Measurements from ENCODE around the gene PDS5B.

PDS5B gene

DNA sequence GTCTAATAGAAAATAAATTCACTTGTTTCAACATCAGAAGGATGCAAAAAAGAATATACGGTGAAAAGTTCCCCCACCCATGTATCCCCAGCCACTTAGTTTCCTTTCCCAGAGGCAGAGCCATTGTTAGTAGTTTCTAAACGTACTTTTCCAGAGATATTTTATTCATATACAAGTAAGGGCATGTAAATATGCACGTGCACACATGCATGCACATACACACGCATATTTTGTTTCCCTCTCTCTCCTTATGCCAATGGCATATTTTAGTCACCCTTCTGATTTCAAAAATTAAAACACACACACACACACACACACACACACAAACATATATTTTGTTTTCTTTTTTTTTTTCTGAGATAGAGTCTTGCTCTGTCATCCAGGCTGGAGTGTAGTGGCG is 147.4 kb downstream of the PDS5B start:
- DNase-seq, result no peak

DNA sequence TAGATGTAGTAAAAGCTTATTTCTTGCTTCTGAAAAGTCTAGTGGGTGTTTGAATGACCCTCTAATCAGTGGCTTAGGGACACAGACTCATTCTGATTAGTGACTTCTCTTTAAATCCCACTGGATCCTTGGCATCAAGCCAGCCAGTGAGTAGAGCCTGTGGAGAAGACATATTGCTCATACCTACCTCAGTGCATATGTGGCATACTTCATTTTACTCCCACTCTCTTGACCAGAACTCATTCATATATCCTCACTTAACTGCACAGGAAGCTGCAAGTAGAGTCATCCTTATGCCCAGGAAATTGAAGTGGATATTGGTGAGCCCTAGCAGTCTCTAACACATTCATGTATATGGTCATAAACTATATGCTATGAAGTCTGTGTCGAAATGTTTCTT is 148.3 kb downstream of the PDS5B start:
- no peak for DNase-seq

DNA sequence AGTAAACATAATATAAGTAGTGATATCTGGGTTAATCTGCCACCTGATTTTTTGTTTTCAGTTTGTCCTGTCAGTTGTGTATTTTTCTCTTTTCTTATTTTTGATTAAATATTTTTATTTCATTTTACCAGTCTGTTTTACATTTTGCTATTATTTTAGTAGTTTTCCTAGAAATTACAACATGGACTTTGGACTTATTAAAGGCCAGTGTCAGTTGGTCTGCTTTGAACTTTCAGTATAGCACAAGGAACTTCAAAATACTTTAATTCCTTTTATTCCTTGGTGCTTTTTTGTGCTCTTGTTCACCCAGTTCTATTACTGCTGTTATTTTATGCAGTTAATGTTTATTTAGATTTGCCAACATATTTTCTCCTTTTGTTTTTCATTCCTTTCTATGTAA is 149.6 kb downstream of the PDS5B start:
- no peak for DNase-seq

DNA sequence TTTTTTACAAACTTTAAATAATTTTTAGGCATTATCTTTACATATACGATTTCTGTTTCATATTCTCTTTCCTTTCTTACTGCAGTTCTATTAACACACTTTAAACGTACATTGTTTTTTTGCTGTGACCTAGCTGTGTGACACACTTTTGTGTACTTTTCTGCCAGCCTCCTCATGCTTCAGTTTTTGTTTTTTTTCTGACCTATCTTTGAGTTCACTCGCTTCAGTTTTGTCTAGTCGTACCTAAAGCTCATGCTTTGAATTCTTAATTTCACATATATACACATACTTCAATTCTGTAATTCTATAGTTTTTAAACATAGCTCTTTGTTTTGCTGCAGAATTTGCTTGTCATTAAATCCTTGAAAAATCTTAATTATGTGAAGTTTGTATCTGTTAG is 150.4 kb downstream of the PDS5B start:
- peak in 1 of 2 donors; percentile 12 for DNase-seq

DNA sequence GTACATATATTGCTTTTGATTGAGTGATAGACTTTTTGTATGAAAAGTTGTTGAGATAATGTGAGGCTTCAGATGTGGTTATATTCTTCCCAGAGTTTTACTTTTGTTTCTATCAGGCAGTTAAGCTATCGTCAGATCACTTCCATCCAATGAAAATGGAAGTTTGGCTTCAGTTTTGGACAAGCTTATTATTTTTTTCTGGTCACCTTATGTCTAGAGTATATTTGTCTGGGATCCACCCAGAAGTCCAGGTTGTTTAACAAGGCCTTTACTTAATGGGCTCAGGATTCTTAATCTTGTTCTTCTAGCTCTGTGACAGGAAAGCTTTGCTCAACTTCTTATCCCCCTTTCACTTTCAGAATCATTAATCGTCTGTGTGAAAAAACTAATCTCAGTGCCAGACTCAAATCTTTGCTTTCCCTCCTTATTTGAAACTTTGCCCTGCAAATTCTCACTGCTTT is 150.9 kb downstream of the PDS5B start:
- DNase-seq, result peak in 1 of 2 donors; percentile 55

DNA sequence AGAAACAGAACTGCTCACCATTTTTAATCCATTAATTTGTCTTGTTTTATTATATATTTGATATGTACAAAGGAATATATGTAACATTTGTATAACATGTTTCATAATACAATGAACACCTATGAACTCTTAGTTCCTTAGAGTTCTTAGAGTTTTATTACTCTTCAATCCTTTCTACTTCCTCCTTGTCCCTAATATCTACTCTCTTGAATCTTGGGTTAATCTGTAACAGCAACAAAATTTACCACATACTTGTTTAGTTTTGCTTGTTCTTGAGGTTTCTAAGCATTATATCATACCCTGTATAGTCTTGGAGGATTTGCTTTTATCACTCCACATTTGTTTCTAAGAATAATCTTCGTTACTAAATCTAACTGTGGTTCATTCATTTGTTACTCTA is 151.4 kb downstream of the PDS5B start:
- DNase-seq, result no peak

DNA sequence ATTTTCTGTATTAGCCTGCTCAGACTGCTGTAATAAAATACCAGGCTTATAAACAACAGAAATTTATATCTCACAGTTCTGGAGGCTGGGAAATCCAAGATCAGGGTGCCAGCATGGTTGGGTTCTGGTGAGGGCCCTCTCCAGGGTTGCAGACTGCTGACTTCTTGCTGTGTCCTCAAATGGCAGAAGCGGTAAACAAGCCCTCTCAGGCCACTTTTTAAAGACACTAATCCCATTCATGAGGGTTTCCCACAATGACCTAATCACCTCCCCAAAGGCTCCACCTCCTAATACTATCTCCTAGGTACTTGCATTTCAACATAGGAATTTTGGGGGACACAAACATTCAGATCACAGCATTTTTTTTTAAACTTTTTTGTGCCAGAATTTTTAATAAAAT is 159.3 kb downstream of the PDS5B start:
- no peak for DNase-seq

DNA sequence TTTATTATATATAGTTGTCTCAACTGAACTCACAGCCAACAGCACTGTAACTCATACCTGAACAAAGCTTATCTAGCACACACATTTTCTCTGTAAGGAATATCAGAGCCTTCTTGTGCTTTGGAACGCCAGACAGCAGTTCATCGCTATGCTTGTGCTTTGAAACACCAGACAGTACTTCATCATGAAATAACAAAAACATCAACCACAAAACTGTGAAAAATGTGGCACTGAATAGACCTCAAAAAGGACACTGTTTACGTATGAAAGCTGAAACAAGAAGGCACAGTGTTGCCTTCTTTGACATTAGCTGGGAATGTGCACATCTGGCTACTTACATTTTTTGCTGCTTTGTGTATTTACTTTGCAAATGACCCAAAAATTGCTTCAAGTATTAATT is 160.2 kb downstream of the PDS5B start:
- no peak for DNase-seq

DNA sequence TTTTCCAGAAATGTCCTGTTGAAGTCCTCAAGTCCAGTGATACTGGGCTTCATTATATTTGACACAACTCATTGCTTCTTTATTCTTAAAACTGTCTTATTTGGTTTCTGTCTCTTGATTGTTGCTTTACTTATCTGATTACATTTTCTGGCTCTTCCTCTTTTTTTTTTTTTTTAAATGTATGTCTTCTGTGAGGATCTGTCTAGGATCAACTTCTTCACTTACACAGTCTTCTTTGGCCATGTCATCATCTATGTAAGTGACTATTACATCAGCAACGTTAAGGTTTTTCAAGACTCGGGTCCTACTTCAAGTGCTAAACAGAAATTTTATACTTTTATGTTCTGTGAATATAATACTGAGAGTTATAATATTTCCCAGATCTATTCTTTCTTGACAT is 162.1 kb downstream of the PDS5B start:
- DNase-seq, result no peak

DNA sequence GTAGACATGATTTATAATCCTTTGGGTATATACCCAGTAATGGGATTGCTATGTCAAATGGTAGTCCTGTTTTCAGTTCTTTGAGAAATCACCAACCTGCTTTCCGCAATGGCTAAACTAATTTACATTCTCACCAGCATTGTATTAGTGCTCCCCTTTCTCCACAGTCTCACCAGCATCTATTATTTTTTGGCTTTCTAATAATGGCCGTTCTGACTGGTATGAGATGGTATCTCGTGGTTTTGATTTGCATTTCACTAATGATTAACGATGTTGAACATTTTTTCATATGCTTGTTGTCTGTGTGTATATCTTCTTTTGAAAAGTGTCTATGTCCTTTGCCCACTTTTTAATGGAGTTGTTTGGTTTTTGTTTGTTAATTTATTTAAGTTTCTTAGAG is 165.1 kb downstream of the PDS5B start:
- DNase-seq, result no peak

DNA sequence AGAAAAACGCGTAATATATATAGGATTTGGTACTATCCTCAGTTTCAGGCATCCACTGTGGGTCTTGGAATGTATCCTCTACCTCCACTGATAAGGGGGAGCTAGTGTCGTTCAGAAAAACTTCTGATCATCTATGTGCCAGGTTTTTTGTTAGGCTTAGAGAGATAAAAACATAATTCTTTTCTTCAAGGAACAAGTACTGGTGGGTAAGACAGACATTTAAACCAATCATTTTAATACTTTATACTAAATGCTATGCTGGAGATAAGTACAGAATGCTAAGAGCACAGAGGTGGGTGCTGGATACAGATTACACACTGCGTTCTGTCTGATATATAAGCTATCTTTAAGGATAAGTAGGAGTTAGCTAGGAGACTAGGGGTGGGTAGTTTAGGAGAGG is 166.1 kb downstream of the PDS5B start:
- DNase-seq, result no peak

DNA sequence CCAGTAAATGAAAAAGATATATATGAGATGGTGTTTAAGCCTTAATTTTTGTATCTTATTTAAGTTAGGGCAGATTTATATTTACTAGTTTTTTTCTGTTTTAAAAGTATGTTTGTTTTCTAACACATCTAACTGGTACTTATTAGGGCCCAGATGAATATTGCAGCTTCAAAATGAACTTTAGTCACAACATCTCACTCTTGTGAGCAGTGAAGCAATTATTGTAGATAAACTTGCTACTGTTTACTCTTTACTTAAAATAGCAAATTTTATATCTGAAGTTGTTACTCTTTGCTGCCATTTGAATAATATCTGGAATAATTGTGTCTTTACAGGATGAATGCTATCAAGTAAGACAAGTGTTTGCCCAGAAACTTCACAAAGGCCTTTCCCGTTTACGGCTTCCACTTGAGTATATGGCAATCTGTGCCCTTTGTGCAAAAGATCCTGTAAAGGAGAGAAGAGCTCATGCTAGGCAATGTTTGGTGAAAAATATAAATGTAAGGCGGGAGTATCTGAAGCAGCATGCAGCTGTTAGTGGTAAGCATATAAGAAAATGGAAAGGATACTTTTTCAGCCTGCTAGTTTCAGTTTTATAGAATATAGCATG is 166.8 kb downstream of the PDS5B start:
- DNase-seq, result no peak

DNA sequence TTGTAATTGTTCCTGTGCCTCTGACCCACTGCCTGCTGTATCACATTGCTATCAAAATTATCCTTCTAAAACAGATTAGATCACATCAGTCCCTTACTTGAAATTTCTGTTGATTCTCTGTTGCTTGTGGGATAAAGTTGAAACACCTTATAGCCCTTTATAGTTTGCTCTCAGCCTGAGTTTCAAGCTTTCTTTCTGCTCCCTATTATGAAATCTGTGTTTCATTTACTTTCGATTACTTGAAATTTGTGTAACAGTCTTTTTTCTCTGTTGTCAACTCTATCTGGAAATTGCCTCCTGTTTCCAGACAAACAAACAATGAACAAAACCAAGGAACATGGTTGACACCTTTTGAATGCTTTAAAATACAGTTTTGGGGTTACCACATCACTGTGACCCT is 167.9 kb downstream of the PDS5B start:
- no peak for DNase-seq

DNA sequence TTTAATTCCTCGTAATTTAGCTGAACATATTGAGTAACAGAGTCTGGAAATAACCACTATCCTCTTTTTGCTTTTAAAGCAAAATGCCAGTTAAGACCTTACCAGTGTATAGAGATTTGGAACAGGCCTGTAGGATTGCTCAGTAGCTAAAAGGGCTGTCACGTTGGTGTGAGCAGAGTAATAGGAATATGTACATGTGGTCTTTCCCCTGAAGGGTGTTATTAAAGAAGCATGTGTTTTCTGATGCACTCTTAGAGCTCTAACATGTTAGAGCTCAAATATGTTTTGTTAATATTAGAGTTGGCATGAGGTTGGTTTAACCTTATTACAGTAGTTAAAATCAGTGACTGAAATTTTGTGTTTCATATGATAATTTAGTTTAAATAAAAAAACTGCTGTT is 172.9 kb downstream of the PDS5B start:
- no peak for DNase-seq

DNA sequence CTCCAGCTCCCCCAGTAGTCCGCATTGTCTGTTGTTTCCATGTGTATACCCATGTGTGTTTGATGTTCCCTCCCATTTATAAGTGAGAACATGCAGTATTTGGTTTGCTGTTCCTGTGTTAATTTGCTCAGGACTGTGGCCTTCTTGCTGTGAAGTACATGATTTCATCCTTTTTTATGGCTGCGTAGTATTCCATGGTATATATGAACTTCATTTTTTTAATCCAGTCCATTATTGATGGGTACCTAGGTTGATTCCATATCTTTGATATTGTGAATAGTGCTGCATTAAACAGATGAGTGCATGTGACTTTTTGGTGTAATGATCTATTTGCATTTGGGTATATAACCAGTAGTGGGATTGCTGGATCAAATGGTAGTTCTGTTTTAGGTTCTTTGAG is 175.2 kb downstream of the PDS5B start:
- no peak for DNase-seq

DNA sequence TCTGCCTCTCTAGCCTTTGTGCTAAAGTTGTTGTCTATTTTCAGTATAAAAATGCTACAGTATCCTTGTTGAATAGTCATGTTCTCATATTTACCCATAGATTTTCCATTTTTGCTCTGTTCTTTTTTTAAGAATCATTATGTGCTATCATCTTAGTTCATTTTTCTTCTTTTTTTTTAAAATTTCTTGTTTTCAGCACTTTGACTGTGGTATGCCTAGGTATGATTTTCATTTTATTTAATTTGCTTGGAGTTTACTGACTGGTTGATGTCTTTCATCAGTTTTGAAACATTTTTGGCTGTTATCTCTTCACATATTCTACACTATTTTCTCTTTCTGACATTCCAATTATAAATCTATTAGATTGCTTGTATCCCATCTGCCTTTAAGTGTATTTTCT is 192.9 kb downstream of the PDS5B start:
- DNase-seq, result no peak

DNA sequence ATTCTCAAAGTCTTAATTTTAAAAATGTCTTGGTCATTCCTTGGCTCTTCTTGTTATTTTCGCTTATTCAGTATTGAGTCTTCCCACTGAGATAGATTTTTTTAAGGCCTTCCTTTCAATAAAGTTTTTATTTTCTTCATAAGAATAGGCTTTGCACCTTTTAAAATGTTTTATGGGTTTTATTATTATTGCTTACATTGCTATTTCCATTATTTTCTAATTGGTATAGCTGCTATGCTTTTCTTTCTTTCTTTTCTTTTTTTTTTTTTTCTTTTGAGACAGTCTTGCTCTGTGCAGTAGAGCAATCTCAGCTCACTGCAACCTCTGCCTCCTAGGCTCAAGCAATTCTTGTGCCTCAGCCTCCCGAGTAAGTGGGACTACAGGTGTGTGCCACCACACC is 195.7 kb downstream of the PDS5B start:
- DNase-seq, result no peak

DNA sequence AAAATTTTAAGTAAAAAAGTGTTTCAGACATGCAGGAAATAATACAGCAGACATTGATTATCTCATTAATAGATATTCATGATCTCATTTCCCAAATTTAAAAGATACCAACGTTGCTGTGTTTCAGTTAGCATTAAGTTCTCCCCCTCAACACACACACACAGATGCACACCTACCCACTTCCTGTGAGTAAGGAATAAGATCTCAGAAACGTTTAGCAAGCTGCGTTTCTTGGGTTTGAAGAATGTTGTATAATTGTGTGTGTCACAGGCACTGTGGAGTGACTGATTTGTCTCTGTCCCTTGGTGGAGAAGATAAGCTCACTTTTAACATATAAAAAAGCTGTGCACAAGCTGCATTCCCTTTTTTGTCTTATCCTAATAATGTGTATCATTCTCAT is 196.8 kb downstream of the PDS5B start:
- DNase-seq, result peak in 1 of 2 donors; percentile 25

DNA sequence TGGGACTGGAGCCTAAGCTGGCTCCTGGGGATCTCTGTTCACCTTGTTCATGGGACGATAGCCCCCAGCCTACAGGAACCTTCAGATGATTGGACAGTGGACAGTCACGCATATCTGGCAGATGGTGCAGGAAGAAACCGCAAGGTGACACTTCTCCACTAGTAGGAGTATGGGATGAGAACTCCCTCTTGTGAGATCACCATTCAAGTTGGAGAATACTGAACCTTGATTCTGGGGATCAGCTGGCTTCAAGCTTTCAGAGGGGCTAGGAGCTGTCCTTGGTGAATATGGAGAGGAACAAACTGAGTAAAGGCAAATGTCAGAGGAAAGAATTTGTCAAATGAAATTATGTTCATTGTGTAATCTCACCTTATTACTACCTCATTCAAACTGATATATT is 204.5 kb downstream of the PDS5B start:
- DNase-seq, result no peak

DNA sequence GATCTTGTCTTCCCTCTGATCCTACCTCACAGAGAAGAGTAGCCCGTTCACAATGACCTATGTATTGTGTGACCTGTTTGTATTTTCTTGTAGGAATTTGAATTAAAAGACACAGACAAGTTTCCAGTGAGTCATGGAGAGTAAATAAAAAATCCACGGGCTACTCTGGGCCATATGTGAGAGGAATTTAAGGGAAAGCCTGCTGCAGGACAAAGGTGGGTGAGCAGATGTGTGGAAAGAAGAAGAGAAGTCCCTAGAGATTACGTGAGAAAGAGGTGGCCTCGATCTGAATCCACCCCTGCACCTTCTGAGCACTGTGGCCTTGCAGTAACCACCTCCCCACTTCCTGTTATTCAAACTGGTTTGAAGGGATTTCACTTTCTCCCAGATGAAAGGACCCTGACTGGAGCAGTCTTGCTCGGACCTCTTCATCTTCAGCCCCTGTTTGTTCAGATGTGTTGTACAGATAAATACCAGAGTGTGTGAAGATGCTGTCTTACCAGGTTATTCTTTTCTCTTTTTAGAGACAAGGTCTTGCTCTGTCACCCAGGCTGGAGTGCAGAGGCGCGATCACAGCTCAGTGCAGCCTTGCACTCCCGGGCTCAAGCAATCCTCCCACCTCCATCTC is 205.4 kb downstream of the PDS5B start:
- peak in 1 of 2 donors; percentile 37 for DNase-seq

DNA sequence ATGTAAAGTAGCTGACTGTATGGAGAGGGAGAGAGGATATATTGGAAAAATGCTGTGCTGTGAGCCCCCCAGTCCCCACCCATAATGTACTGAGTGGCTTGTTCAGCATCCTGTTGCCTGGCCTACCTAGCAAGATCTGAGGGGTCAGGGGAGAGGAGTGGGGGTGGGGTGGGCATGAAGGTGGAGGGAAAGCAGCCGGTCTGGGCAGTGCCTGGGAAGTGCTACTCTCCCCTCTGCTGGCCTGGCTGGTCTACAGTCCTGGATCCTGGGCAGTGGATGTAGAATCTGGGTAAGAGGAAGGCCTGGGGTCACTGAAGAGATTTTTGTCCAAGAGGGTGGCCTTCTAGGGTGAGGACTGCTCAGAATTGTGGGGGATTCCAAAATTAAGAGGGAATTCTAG is 210.5 kb downstream of the PDS5B start:
- no peak for DNase-seq

DNA sequence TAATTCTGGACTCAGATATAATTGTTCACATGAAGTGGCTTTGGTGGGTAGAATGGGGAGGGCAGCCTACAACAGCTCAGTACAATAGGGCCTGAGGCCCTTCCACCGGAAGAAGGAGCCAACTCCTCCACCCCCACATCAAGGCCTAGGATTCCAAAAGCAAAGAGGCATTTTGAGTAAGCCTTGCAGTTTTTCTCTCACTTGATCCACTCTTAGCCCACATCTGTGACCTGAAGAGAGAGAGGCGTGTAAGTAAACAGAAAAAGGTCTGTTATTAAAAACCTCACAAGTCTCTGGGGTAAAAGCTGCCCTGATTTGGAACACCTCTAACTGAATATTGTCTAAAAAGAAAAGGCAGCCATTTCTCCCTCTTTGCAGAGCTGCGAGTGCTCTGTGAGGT is 215.9 kb downstream of the PDS5B start:
- no peak for DNase-seq

DNA sequence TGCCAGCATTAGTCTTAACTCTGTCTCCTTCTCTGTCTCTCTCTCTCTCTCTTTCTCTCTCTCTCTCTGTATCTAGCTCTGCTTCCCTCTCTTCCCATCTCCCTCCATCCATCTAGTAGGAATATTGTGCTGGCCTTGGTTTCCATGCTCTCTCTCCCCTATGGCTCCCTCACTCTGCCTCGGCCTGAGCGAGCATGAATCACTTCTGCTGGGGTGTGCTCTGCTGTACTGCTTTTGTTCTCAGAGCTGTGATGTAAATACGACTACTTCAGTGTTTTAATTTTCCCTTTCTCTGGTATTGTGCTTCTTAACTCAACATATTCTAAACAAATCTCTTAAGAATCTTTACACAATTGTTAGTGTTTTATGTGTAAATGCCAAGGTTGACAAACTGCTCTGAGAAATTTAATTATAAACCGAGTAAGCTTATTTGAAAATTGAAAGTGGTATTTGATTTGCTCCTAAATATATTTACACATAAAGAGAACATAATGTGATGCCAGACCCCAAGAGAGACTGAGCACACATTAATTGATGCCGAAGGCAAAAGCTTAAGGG is 218.5 kb downstream of the PDS5B start:
- no peak for DNase-seq

DNA sequence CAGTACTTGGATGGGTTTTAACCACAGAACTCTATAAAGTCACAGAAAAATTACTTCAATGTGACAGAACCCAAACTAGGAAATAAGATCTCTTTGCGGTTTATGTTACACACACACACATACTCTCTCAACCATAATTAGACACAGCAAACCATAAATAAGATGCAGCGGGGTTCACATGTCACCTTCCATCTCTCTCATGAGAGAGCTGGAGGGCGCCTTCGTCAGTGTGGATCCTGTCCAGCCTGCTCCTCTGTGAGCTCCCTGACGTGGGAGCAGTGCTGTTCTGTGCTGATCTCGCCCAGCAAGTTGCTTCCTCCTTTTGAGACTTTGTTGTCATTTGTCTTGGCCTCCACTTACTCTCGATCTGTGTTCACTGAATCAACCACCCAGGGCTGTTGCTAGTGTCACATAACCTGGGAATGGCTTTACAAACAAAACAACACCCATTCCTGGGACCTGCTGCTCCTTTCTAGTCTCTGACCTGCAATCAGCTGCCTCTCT is 225.1 kb downstream of the PDS5B start:
- peak in 1 of 2 donors; percentile 2 for DNase-seq

Data from CD4-positive, alpha-beta T cell treated with Interleukin-1 beta for 1 hour (primary cell).